SH-SY5Y (cell line): Measurements from ENCODE around the gene DAB2.

ENCODE experiments used
- GATA2 ChIP-seq: IDR thresholded peaks from 2 replicates; pipeline ENCODE4 v1.6.1; 2011; ENCODE audit warnings: mild to moderate bottlenecking, low read depth, low read length
- GATA3 ChIP-seq: IDR thresholded peaks from 2 replicates; pipeline ENCODE4 v1.6.1; 2011; ENCODE audit warnings: low read depth, mild to moderate bottlenecking, low read length, moderate library complexity

- no peak for TF ChIP-seq GATA2
- no peak for TF ChIP-seq GATA3
Measured at GRCh38 chr5:39360471-39361111, 64.2 kb downstream of the DAB2 start.
